Measurements from ENCODE around the gene USP6NL.

DNA sequence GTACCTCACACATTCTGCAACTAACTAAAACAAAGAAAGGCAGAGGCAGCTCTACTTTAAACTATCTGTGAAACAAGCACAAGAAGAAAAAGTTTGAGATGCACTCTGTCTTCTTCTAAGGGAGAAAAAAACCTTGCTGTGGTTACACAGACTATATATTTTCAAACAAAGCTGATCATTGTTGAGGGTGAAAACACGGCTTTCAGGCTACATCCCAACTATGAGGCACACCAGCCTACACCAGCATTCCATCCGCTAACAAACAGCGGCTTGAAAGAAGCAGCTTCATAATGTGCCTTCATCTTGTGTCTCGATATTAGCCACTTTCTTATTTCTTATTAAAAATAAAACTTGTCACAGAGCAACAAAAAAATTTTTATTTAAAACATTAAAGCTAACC, 79.1 kb downstream of the USP6NL start:
- no peak for TF ChIP-seq EP300 (IDR thresholded peaks at IDR 0.05)
- no peak for TF ChIP-seq POLR2A (IDR thresholded peaks at IDR 0.05)

Data from sigmoid colon (tissue), 4 donors.